Type B pancreatic cell (in vitro differentiated cells): ENCODE measurements around the gene TIMP2. TPM values are rescaled to one million over a fixed set of nuclear protein-coding genes. Genes with fewer than 3 reads are reported as not detected.
"Not testable (repeated sequence)": the region's sequence is repeated elsewhere in the genome, so short reads cannot be mapped to it uniquely, and the experiment has no call there.

Experiments
- DNase-seq: peaks from one replicate; pipeline ENCODE4 v3.0.0; 2021; ENCODE audit warnings: mixed read lengths; ENCODE audit not compliant: unreplicated experiment; ENCODE audit errors: extremely low spot score
- H3K27ac Mint-ChIP-seq: 2 replicates; pipeline ENCODE4 v1.8.0; 2021; ENCODE audit warnings: mild to moderate bottlenecking, mixed read lengths
- H3K27me3 Mint-ChIP-seq: 2 replicates; pipeline ENCODE4 v1.8.0; 2021; ENCODE audit warnings: mixed read lengths
- H3K36me3 Mint-ChIP-seq: 2 replicates; pipeline ENCODE4 v1.8.0; 2021; ENCODE audit warnings: mixed read lengths
- H3K4me1 Mint-ChIP-seq: one replicate; pipeline ENCODE4 v1.8.0; 2021; ENCODE audit warnings: mixed read lengths; ENCODE audit not compliant: unreplicated experiment
- H3K4me3 Mint-ChIP-seq: 2 replicates; pipeline ENCODE4 v1.8.0; 2021; ENCODE audit warnings: mild to moderate bottlenecking, mixed read lengths
- H3K9me3 Mint-ChIP-seq: 2 replicates; pipeline ENCODE4 v1.8.0; 2021; ENCODE audit warnings: mixed read lengths
- CTCF ChIP-seq: fragments of 200-600 bp; sonication (generic); conservative IDR thresholded peaks from 2 replicates; pipeline ENCODE4 v1.5.0; 2021; ENCODE audit warnings: antibody characterized with exemption, mild to moderate bottlenecking
- total RNA-seq: library from RNA; stranded (reverse); gene quantifications from 2 replicates; pipeline ENCODE4 v1.2.1, GENCODE V29; 2021; ENCODE audit warnings: low replicate concordance

The TIMP2 gene
- total RNA-seq, 1 donor from 2014 or later = 125 TPM

GRCh38 chr17:78904371-78904770 lies 20.8 kb downstream of the TIMP2 start:
- Mint-ChIP-seq H3K36me3 (peaks cover 17% of the 10 kb centered on the region), H3K27me3 (no peaks in the 10 kb centered on the region), H3K4me1 (peaks cover 44% of the 10 kb centered on the region), H3K27ac (no peak overlapping the region), H3K4me3 (no peak overlapping the region), H3K9me3 (no peaks in the 10 kb centered on the region)
- DNase-seq = no peak
- no peak for TF ChIP-seq CTCF

GRCh38 chr17:78903101-78903779 lies 21.9 kb downstream of the TIMP2 start, which contains the start of gene CEP295NL:
Gene CEP295NL (minus strand): TSS chr17:78903201. CDS start chr17:78901828, 1,373 bp downstream.
- Mint-ChIP-seq H3K27me3 (no peaks in the 10 kb centered on the region), H3K36me3 (peaks cover 15% of the 10 kb centered on the region), H3K4me1 (peaks cover 41% of the 10 kb centered on the region), H3K27ac (peak within 1 kb of the TSS; percentile 87), H3K9me3 (no peaks in the 10 kb centered on the region), H3K4me3 (peak within 1 kb of the TSS; percentile 54)
- no peak for TF ChIP-seq CTCF
- no peak for DNase-seq

- H3K9me3 Mint-ChIP-seq, DNase-seq, H3K4me3 Mint-ChIP-seq, H3K27me3 Mint-ChIP-seq: not testable (repeated sequence)
- Mint-ChIP-seq H3K36me3 (peaks cover 15% of the 10 kb centered on the region), H3K4me1 (peaks cover 47% of the 10 kb centered on the region), H3K27ac (peak overlapping the region; percentile 87)
Observed at GRCh38 chr17:78902231-78902630, 23.0 kb downstream of the TIMP2 start.

GRCh38 chr17:78901806-78902205 lies 23.4 kb downstream of the TIMP2 start:
- no peak for DNase-seq
- Mint-ChIP-seq H3K4me3 (no peak overlapping the region), H3K9me3 (no peaks in the 10 kb centered on the region), H3K4me1 (peaks cover 48% of the 10 kb centered on the region), H3K36me3 (peaks cover 11% of the 10 kb centered on the region), H3K27ac (peak overlapping the region; percentile 72), H3K27me3 (no peaks in the 10 kb centered on the region)
- no peak for TF ChIP-seq CTCF

- DNase-seq = no peak
- H3K36me3 Mint-ChIP-seq = peaks cover 10% of the 10 kb centered on the region
- H3K9me3 Mint-ChIP-seq = no peaks in the 10 kb centered on the region
- H3K27ac Mint-ChIP-seq = peak overlapping the region; percentile 99
- no peak for TF ChIP-seq CTCF
- no peak overlapping the region for H3K4me3 Mint-ChIP-seq
- no peaks in the 10 kb centered on the region for H3K27me3 Mint-ChIP-seq
- H3K4me1 Mint-ChIP-seq = peaks cover 48% of the 10 kb centered on the region
Observed at GRCh38 chr17:78900816-78901215, 24.4 kb downstream of the TIMP2 start.

GRCh38 chr17:78899361-78900260 lies 25.6 kb downstream of the TIMP2 start:
- peak overlapping the region; percentile 99 for H3K27ac Mint-ChIP-seq
- no peak for TF ChIP-seq CTCF
- peak overlapping the region; percentile 73 for H3K4me3 Mint-ChIP-seq
- H3K36me3 Mint-ChIP-seq = peaks cover 10% of the 10 kb centered on the region
- no peaks in the 10 kb centered on the region for H3K27me3 Mint-ChIP-seq
- H3K9me3 Mint-ChIP-seq = no peaks in the 10 kb centered on the region
- DNase-seq = no peak
- H3K4me1 Mint-ChIP-seq = peaks cover 52% of the 10 kb centered on the region
